GM12878 (cell line): ENCODE results near the gene SOAT2. TPM values are rescaled to one million over a fixed set of nuclear protein-coding genes. Genes with fewer than 3 reads are reported as not detected.

Experiments used
- ATAC-seq: fragments of 200-7000 bp; cut with Tn5 transposase; 3 replicates; pipeline ENCODE4 v1.9.1; 2020; ENCODE audit warnings: mild to moderate bottlenecking, moderate library complexity
- BruUV-seq: library from RNA; stranded (reverse); fragments of 400-500 nt; replicated peaks from 2 replicates; lab custom pipeline; 2021; lab: Mats Ljungman, UMichigan
- CTCF ChIA-PET: fragments of 300-600 bp; sonication (Branson Sonifier 250); formaldehyde crosslinking; extraction: SDS; loops from one replicate; lab custom pipeline; 2021; ENCODE audit warnings: inconsistent platforms; lab: Yijun Ruan, JAX
- POLR2A ChIA-PET: fragments of 350-600 bp; formaldehyde crosslinking; extraction: SDS; loops from one replicate; lab custom pipeline; 2021; ENCODE audit warnings: inconsistent platforms; lab: Charles Lee
- RAD21 ChIA-PET: fragments of 300-600 bp; sonication (Branson Sonifier 250); formaldehyde crosslinking; loops from one replicate; lab custom pipeline; 2023; ENCODE audit warnings: antibody characterized with exemption; ENCODE audit not compliant: unreplicated experiment; lab: Charles Lee
- SMC1A ChIA-PET: fragments of 300-600 bp; sonication (Branson Sonifier 250); formaldehyde crosslinking; loops from one replicate; lab custom pipeline; 2023; ENCODE audit not compliant: unreplicated experiment, uncharacterized antibody; lab: Charles Lee
- DNase-seq: peaks from one replicate; pipeline ENCODE4 v3.0.0-alpha.2; 2011; ENCODE audit warnings: low read depth, low spot score
- FAIRE-seq: peaks from 3 replicates; lab custom pipeline; 2011; peaks lifted over from hg19 to GRCh38; lab: Jason Lieb, UNC
- H2AFZ ChIP-seq: 2 replicates; pipeline ENCODE4 v1.6.0; 2011; ENCODE audit warnings: low read depth, low read length, control low read depth; ENCODE audit not compliant: control insufficient read depth
- H3K27ac ChIP-seq: 2 replicates; pipeline ENCODE4 v1.5.1; 2011; ENCODE audit warnings: control low read depth; ENCODE audit not compliant: control insufficient read depth, insufficient read depth
- H3K27me3 ChIP-seq, 2 experiments: replicated peaks in 1 of 2; 2 replicates each; pipeline versions ENCODE4 v1.6.0 to v1.6.1; 2011; ENCODE audit warnings: low read length in 1 of 2; ENCODE audit not compliant: control insufficient read depth in 2 of 2, insufficient read depth in 2 of 2
- H3K36me3 ChIP-seq, 2 experiments: 2 replicates each; pipeline ENCODE4 v1.5.1; 2011; ENCODE audit warnings: low read length in 1 of 2; ENCODE audit not compliant: control insufficient read depth in 2 of 2, insufficient read depth in 2 of 2
- H3K4me1 ChIP-seq: 2 replicates; pipeline ENCODE4 v1.6.1; 2011; ENCODE audit warnings: mild to moderate bottlenecking, low read length, moderate library complexity, mixed read lengths; ENCODE audit not compliant: control insufficient read depth, insufficient read depth
- H3K4me2 ChIP-seq: 2 replicates; pipeline ENCODE4 v1.6.0; 2011; ENCODE audit warnings: control low read depth; ENCODE audit not compliant: control insufficient read depth, insufficient read depth
- H3K4me3 ChIP-seq: fragments of 200-600 bp; sonication (generic); 2 replicates; pipeline ENCODE4 v1.5.1; 2016
- H3K79me2 ChIP-seq: 2 replicates; pipeline ENCODE4 v1.6.0; 2011; ENCODE audit warnings: low read length; ENCODE audit not compliant: control insufficient read depth, insufficient read depth
- H3K9ac ChIP-seq: 2 replicates; pipeline ENCODE4 v1.8.0; 2011; ENCODE audit warnings: low read length, control low read depth, mixed read lengths; ENCODE audit not compliant: control insufficient read depth, insufficient read depth
- H3K9me3 ChIP-seq: replicated peaks from 3 replicates; pipeline ENCODE4 v1.5.1; 2011; ENCODE audit warnings: mild to moderate bottlenecking, low read length; ENCODE audit not compliant: control insufficient read depth, insufficient read depth
- H4K20me1 ChIP-seq: 2 replicates; pipeline ENCODE4 v1.6.0; 2011; ENCODE audit not compliant: control insufficient read depth, insufficient read depth
- BCL11A ChIP-seq: IDR thresholded peaks from 2 replicates; pipeline ENCODE4 v1.6.1; 2011; ENCODE audit warnings: low read depth, low read length
- FOXM1 ChIP-seq: IDR thresholded peaks from 2 replicates; pipeline ENCODE4 v1.6.1; 2012; ENCODE audit warnings: low read depth, mild to moderate bottlenecking, inconsistent platforms, low read length, moderate library complexity
- IKZF2 ChIP-seq, 2 experiments: fragments of 450-650 bp; IDR thresholded peaks; 2 replicates each; pipeline ENCODE4 v1.6.1; 2017; ENCODE audit warnings: mild to moderate bottlenecking in 2 of 2, moderate library complexity in 2 of 2
- NRF1 ChIP-seq: conservative IDR thresholded peaks from 2 replicates; pipeline ENCODE4 v1.6.1; 2011; ENCODE audit warnings: mild to moderate bottlenecking, low read depth, low read length, improper control_type of control experiment
- POLR2A ChIP-seq: IDR thresholded peaks from 2 replicates; pipeline ENCODE4 v1.6.1; 2011; ENCODE audit warnings: low read depth, mild to moderate bottlenecking, low read length
- SMC3 ChIP-seq: IDR thresholded peaks from 2 replicates; pipeline ENCODE4 v1.6.1; 2011; ENCODE audit warnings: low read length, improper control_type of control experiment, borderline replicate concordance
- SP1 ChIP-seq: IDR thresholded peaks from one replicate; pipeline ENCODE4 v1.6.1; 2011; ENCODE audit warnings: low read depth, low read length
- WGBS: methylation state at CpG from one replicate; pipeline ENCODE4 v1.1.6; 2016; ENCODE audit warnings: low lambda C conversion rate; ENCODE audit not compliant: insufficient replicate concordance, insufficient coverage; ENCODE audit errors: missing lambda C conversion rate; 5-methylcytosine and 5-hydroxymethylcytosine counted together
- in situ Hi-C: fragments of 300-500 bp; cut with MboI; formaldehyde crosslinking; loops from 9 replicates; pipeline ENCODE4 v1.14.3; 2018; ENCODE audit warnings: mixed read lengths
- intact Hi-C: fragments of 100-400 bp; cut with micrococcal nuclease; formaldehyde crosslinking; loops from one replicate; pipeline ENCODE4 v1.14.2; 2022; ENCODE audit not compliant: unreplicated experiment
- polyA plus RNA-seq, 11 experiments: library from polyadenylated mRNA; depleted of rRNA in 4 of 11; unstranded in 6 of 11; stranded (reverse) in 5 of 11; fragments of >200 nt; fragmentation: Nextera tagmentation in 4 of 11; fragmentation: Illumina TruSeq in 1 of 11; extraction: Ambion mirVana in 4 of 11; extraction: Trizol in 1 of 11; gene quantifications; 1 replicate in 1 of 11; 2 replicates in 10 of 11; pipeline versions ENCODE4 v1.2.1 to v1.2.3, GENCODE V29; 2011 to 2016; ENCODE audit warnings: inconsistent platforms in 2 of 11, missing spikeins in 2 of 11, low read depth in 1 of 11
- total RNA-seq, 4 experiments: library from RNA; depleted of rRNA in 3 of 4; stranded (reverse); fragments of >200 nt in 3 of 4; fragmentation: Illumina TruSeq in 1 of 4; extraction: Trizol in 1 of 4; gene quantifications; 2 replicates each; pipeline versions ENCODE4 v1.2.1 to v1.2.3, GENCODE V29; 2013 to 2021
- TF ChIP-seq, protein P1 (sequence below): fragments of 450-650 bp; IDR thresholded peaks from 2 replicates; pipeline ENCODE4 v1.6.1; 2017; ENCODE audit warnings: borderline replicate concordance
- TF ChIP-seq, protein P2 (sequence below): IDR thresholded peaks from 2 replicates; pipeline ENCODE4 v1.6.1; 2011; ENCODE audit warnings: mild to moderate bottlenecking, low read depth, low read length, moderate library complexity; ENCODE audit not compliant: insufficient replicate concordance
- TF ChIP-seq, protein P3 (sequence below): fragments of 450-650 bp; IDR thresholded peaks from 2 replicates; pipeline ENCODE4 v1.6.1; 2017; ENCODE audit warnings: antibody characterized with exemption, mild to moderate bottlenecking, moderate library complexity
- TF ChIP-seq, protein P4 (sequence below): fragments of 450-650 bp; IDR thresholded peaks from 2 replicates; pipeline ENCODE4 v1.6.1; 2016; ENCODE audit warnings: mild to moderate bottlenecking, moderate library complexity, borderline replicate concordance

The SOAT2 gene
- total and polyA plus RNA-seq, 10 of the 15 experiments (the other 5 are each of a cell fraction or from before 2014, with no cell fraction given) = 0.08 to 1.7 (median 0.69) TPM

DNA sequence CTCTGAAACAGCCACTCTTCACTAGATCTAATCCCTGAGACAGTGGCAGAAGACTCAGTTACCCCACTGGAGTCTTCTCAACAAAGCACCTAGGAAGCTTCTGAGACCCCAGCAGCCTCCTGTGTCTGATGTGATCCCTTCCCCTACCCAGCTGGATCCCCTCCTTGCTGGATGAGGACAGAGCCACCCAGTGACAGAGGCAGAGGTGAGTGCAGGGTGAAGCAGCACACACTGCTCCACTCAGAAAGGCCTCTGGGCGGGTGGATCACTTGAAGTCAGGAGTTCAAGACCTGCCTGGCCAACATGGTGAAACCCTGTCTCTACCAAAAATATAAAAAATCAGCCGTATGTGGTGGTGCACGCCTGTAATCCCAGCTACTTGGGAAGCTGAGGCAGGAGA, 26.8 kb upstream of the SOAT2 start:
- FAIRE-seq = no peak
- no TSS peak for BruUV-seq
- TF ChIP-seq, protein P1, sequence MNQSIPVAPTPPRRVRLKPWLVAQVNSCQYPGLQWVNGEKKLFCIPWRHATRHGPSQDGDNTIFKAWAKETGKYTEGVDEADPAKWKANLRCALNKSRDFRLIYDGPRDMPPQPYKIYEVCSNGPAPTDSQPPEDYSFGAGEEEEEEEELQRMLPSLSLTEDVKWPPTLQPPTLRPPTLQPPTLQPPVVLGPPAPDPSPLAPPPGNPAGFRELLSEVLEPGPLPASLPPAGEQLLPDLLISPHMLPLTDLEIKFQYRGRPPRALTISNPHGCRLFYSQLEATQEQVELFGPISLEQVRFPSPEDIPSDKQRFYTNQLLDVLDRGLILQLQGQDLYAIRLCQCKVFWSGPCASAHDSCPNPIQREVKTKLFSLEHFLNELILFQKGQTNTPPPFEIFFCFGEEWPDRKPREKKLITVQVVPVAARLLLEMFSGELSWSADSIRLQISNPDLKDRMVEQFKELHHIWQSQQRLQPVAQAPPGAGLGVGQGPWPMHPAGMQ = no peak
- TF ChIP-seq SMC3 (no peak), POLR2A (no peak), BCL11A (no peak), IKZF2 (IDR thresholded peaks at IDR 0.05) (no peak), FOXM1 (no peak), NRF1 (no peak), SP1 (no peak)
- TF ChIP-seq, protein P2, sequence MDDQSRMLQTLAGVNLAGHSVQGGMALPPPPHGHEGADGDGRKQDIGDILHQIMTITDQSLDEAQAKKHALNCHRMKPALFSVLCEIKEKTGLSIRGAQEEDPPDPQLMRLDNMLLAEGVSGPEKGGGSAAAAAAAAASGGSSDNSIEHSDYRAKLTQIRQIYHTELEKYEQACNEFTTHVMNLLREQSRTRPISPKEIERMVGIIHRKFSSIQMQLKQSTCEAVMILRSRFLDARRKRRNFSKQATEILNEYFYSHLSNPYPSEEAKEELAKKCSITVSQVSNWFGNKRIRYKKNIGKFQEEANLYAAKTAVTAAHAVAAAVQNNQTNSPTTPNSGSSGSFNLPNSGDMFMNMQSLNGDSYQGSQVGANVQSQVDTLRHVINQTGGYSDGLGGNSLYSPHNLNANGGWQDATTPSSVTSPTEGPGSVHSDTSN = no peak
- TF ChIP-seq, protein P3, sequence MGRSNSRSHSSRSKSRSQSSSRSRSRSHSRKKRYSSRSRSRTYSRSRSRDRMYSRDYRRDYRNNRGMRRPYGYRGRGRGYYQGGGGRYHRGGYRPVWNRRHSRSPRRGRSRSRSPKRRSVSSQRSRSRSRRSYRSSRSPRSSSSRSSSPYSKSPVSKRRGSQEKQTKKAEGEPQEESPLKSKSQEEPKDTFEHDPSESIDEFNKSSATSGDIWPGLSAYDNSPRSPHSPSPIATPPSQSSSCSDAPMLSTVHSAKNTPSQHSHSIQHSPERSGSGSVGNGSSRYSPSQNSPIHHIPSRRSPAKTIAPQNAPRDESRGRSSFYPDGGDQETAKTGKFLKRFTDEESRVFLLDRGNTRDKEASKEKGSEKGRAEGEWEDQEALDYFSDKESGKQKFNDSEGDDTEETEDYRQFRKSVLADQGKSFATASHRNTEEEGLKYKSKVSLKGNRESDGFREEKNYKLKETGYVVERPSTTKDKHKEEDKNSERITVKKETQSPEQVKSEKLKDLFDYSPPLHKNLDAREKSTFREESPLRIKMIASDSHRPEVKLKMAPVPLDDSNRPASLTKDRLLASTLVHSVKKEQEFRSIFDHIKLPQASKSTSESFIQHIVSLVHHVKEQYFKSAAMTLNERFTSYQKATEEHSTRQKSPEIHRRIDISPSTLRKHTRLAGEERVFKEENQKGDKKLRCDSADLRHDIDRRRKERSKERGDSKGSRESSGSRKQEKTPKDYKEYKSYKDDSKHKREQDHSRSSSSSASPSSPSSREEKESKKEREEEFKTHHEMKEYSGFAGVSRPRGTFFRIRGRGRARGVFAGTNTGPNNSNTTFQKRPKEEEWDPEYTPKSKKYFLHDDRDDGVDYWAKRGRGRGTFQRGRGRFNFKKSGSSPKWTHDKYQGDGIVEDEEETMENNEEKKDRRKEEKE = no peak
- TF ChIP-seq, protein P4, sequence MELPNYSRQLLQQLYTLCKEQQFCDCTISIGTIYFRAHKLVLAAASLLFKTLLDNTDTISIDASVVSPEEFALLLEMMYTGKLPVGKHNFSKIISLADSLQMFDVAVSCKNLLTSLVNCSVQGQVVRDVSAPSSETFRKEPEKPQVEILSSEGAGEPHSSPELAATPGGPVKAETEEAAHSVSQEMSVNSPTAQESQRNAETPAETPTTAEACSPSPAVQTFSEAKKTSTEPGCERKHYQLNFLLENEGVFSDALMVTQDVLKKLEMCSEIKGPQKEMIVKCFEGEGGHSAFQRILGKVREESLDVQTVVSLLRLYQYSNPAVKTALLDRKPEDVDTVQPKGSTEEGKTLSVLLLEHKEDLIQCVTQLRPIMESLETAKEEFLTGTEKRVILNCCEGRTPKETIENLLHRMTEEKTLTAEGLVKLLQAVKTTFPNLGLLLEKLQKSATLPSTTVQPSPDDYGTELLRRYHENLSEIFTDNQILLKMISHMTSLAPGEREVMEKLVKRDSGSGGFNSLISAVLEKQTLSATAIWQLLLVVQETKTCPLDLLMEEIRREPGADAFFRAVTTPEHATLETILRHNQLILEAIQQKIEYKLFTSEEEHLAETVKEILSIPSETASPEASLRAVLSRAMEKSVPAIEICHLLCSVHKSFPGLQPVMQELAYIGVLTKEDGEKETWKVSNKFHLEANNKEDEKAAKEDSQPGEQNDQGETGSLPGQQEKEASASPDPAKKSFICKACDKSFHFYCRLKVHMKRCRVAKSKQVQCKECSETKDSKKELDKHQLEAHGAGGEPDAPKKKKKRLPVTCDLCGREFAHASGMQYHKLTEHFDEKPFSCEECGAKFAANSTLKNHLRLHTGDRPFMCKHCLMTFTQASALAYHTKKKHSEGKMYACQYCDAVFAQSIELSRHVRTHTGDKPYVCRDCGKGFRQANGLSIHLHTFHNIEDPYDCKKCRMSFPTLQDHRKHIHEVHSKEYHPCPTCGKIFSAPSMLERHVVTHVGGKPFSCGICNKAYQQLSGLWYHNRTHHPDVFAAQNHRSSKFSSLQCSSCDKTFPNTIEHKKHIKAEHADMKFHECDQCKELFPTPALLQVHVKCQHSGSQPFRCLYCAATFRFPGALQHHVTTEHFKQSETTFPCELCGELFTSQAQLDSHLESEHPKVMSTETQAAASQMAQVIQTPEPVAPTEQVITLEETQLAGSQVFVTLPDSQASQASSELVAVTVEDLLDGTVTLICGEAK = no peak

More for the DNA sequence above, 26.8 kb upstream of the SOAT2 start:
- no peak overlapping the region for H3K9ac ChIP-seq
- ChIA-PET POLR2A (interaction anchor here (0.6 to 1.6 kb wide), 3 partner anchors 10 to 71 kb away, joined by 4 to 9 read pairs (median 5); partner anchors contain the start of gene EIF4B), SMC1A (interaction anchor here (0.8 to 1.4 kb wide), 3 partner anchors 10 to 23 kb away, joined by 3 read pairs; no protein-coding TSS in a partner anchor), RAD21 (no interaction called here), CTCF (interaction anchor here (1.1 to 13.2 kb wide), 3 partner anchors 10 to 81 kb away, joined by 3 to 177 read pairs (median 90); partner anchors contain the start of genes IGFBP6 and SOAT2)
- H2AFZ ChIP-seq = no peak overlapping the region
- WGBS = 73% methylated on average over 3 of the region's 3 CpGs
- H3K4me2 ChIP-seq = no peak overlapping the region
- H3K79me2 ChIP-seq = peaks cover 6% of the 10 kb centered on the region
- intact Hi-C loops = no loop called here
- peaks cover 2 to 10% of the 10 kb centered on the region in 2 experiments; a peak in 3 of 4 replicates for H3K36me3 ChIP-seq
- H3K4me1 ChIP-seq = no peaks in the 10 kb centered on the region; the same call in none of the 2 replicates
- in situ Hi-C loops = no loop called here
- no peaks in the 10 kb centered on the region for H3K27me3 ChIP-seq
- no peak for ATAC-seq
- no peak overlapping the region for H3K4me3 ChIP-seq
- DNase-seq = no peak
- no peak overlapping the region for H3K27ac ChIP-seq
- no peaks in the 10 kb centered on the region for H3K9me3 ChIP-seq
- no peaks in the 10 kb centered on the region for H4K20me1 ChIP-seq
